Measurements from ENCODE around the gene CHRDL1. TPM values are rescaled to one million over a fixed set of nuclear protein-coding genes. Genes with fewer than 3 reads are reported as not detected.

The CHRDL1 gene
- total RNA-seq, 1 donor from 2014 or later, result 13.4 TPM

DNA sequence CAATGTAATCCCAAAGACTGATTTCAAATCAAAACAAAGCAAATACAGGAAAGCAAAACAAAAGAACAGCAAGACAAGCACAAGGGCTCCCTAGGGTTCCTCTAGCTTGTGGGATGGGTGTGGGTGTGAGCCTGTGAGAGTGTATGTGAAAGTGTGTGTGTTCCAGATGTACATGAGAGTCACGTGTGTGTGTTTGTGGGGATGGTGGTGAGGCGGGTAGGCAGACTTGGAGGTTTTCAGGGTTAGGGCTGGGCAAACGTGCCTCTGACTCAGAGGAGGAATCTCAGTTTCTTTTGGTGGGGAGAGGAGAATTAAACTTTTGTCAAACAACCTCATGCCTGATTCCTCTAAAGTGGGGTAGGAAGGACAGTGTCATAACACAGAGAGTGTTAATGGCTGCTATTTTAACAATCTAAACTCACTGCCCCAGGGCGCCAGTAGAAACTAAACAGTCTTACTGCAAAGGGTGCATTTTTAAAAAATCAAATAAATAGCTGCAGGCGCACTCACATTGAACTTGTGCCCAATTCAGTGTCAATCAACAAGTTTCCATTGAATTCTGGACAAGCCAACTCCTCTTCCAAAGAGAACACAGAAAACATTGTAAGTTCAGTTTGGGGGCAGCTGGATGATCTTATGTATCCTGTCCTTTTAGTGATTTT lies 51.8 kb downstream of the CHRDL1 start:
- peak; percentile 1 for DNase-seq

GRCh38 chrX:110741213-110741796 lies 54.3 kb downstream of the CHRDL1 start:
- DNase-seq, result no peak

- DNase-seq, result no peak
Observed at GRCh38 chrX:110734894-110735541, 60.6 kb downstream of the CHRDL1 start.

GRCh38 chrX:110734271-110734670 lies 61.3 kb downstream of the CHRDL1 start:
- no peak for DNase-seq

DNA sequence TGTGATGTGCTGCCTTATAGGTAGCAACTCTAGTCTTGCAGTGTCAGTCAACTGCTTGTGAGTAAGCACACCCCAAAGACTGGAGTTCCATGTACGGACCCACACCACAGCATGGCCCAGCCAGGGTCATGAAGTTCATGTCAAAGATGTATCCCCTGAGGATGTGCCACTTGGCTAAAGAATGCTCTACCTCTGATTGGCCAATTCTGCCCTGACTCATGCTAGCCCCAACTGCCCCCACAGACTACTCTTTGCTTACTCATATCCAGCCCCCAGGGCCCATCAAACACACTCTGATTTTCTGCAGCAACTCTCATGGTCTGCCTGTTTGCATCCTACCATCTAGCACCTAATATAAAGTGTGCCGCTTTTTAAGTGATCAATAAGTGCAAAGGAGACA lies 62.5 kb downstream of the CHRDL1 start:
- DNase-seq, result no peak

DNA sequence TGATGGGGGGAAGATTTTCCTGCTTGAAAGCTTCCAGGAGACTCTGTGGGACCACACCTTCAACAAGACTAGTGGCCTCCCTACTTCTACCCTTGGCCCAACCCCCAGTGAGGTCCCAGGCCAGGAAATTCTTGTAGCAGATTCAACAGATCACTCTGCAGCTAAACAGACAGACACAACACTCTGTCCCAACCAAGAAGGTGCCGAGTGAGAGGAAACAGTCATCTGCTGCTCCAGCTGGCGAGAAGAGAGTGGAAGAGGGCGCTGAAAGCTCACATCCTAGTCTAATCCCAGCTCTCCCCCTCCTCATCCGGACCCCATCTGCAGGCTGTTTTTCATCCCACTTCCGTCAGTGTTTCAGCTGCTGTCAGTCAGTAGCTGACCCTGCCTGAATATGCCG lies 63.4 kb downstream of the CHRDL1 start:
- DNase-seq, result no peak

GRCh38 chrX:110723844-110724243 lies 71.8 kb downstream of the CHRDL1 start:
- DNase-seq, result no peak

- DNase-seq, result no peak
Observed at GRCh38 chrX:110722135-110722534, 73.5 kb downstream of the CHRDL1 start.

DNA sequence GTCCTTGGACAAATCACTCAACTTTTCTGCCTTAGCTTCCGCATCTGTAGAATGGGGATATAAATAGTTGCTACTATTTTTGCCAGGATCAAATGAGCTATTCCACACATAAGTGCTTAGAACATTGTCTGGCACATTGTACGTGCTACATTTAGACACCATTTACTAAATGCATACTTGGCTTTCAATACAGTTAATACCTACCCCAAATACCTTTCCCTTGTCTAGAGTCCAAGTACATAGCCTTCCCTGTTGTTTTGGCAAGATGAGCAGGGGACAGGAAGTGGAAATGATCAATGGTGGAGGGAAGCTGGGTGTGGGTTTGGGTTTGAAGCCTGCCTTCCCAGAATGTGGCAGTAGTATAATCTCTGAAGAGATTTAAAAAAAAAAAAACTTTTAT lies 82.0 kb downstream of the CHRDL1 start:
- DNase-seq, result no peak

GRCh38 chrX:110706446-110706845 lies 89.2 kb downstream of the CHRDL1 start:
- no peak for DNase-seq

DNA sequence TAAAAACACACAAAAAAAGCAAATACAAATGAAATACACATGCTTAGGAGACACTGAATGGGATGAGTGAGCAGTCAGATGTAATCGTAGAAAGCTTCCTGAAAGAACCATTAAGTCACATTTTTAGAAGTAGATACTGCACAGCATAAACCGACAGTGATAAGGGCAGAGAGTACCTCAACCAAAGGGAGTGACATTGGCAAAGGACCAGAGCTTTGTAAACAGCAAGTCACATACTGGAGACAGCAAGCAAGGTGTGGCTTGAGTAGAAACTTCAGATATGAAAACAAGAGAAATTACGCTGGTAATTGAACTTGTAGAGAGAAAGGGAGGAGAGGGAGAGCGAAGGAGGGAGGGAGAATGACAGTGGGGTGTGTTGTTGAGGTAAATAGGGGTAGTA lies 92.0 kb downstream of the CHRDL1 start:
- no peak for DNase-seq

DNA sequence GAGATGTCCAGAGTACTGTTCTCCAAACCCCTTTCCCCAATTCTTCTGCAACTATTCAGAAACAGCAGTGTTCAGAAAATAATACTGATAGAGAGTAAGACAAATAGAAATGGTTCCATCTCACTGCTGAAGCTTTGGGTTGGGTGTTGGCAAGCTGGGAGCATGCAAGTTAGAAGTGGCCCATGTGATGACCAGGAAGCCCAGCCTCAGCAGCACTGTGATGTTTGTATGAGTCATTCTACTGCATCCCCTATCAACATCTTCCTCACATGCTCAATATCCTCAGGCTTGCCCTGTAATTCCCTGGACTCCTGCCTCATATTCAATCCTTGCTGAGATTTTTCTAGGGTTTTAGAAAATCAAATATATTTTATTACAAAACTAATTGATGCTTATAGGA lies 96.5 kb downstream of the CHRDL1 start:
- DNase-seq, result no peak

- no peak for DNase-seq
Observed at GRCh38 chrX:110698696-110699095, 96.9 kb downstream of the CHRDL1 start.

- no peak for DNase-seq
Observed at GRCh38 chrX:110692866-110693265, 102.8 kb downstream of the CHRDL1 start.

DNA sequence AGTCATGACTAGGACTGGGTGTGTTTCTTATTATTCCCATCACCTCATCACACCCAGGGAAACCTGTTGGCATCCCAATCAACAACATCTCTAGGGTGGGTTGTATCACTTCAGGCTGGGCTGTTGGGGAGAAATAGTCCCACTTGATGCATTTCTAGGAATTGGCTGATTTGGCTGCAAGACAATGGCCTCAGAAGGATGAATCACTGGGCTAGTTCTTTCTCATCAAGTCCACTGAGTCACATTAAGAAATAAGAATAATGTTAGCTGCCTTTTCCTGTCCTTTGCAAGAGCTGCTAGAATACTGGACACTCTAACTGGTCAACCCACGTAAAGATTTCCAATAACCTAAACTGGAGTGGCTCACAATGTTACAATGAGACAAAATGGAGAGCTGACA lies 104.2 kb downstream of the CHRDL1 start:
- DNase-seq, result no peak

GRCh38 chrX:110684653-110685052 lies 111.0 kb downstream of the CHRDL1 start:
- no peak for DNase-seq

DNA sequence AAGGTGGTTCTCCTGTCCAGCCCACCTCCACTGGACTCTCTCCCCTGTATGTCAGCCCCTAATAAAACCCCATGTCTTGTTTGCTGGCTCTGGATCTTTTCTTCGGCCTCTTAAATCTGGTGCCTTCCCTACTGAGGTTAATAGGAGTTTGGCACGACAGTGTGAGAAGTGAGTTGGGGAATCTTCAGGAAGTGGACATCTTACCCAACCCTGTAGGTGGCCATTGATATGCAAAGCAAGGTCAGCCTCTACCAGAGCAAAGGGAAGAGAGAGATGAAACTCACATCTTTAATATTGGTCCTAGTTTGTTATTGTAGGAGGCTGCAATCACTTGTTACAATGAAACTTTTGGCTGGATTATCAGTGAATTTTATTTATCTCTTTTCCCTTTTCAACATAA lies 111.7 kb downstream of the CHRDL1 start:
- DNase-seq, result no peak

DNA sequence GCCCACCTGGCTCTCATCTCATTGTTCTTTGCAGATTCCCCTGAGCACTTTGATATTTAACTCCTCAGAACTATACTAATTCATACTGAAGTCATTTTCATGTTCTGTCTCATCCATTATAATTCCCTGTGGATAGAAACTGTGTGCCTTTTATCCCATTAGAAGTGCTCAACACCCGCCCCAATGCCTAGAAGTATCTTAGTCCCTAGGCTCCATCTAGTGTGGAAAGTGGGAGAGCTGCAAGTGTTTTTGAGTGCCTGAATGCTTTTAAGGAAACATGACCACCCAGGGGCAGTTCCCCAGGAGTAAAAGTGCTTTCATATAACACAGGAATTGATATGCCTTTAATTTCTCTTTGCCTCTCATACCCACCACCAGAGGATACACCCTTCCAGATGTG lies 117.0 kb downstream of the CHRDL1 start:
- DNase-seq, result no peak

GRCh38 chrX:110675886-110676285 lies 119.7 kb downstream of the CHRDL1 start:
- no peak for DNase-seq

- DNase-seq, result no peak
Observed at GRCh38 chrX:110671068-110671803, 124.4 kb downstream of the CHRDL1 start.

- no peak for DNase-seq
Observed at GRCh38 chrX:110669572-110669971, 126.0 kb downstream of the CHRDL1 start.

GRCh38 chrX:110667706-110668105 lies 127.9 kb downstream of the CHRDL1 start:
- DNase-seq, result no peak

Measured in skin of body (tissue), 2 donors.